HUES64 (cell line): ENCODE results near the gene TBXAS1.

ENCODE experiments used
- H3K27ac ChIP-seq: 2 replicates; pipeline ENCODE4 v1.7.0; 2013; ENCODE audit warnings: low read depth, low read length, inconsistent platforms
- H3K27me3 ChIP-seq: 2 replicates; pipeline ENCODE4 v1.6.1; 2013; ENCODE audit warnings: mild to moderate bottlenecking, low read length; ENCODE audit not compliant: insufficient read depth
- H3K36me3 ChIP-seq: 2 replicates; pipeline ENCODE4 v1.6.1; 2013; ENCODE audit warnings: mild to moderate bottlenecking, low read length; ENCODE audit not compliant: insufficient read depth
- H3K4me1 ChIP-seq: 2 replicates; pipeline ENCODE4 v1.6.1; 2013; ENCODE audit warnings: mild to moderate bottlenecking, low read length, moderate library complexity; ENCODE audit not compliant: insufficient read depth
- H3K4me3 ChIP-seq: 2 replicates; pipeline ENCODE4 v1.5.1; 2013; ENCODE audit warnings: mild to moderate bottlenecking, low read length, moderate library complexity
- H3K9ac ChIP-seq: 2 replicates; pipeline ENCODE4 v1.6.1; 2013; ENCODE audit warnings: mild to moderate bottlenecking, low read depth, low read length
- H3K9me3 ChIP-seq: 2 replicates; pipeline ENCODE4 v1.6.1; 2013; ENCODE audit warnings: low read depth, low read length; ENCODE audit not compliant: insufficient read depth
- WGBS: fragments of 150-250, 120-280 bp; methylation state at CpG from one replicate; pipeline ENCODE4 v1.1.7; 2013; ENCODE audit warnings: missing lambda C conversion rate; 5-methylcytosine and 5-hydroxymethylcytosine counted together

TBXAS1 gene

GRCh38 chr7:139893461-139893860 is 64.4 kb downstream of the TBXAS1 start:
- Histone ChIP-seq H3K9ac (no peak overlapping the region), H3K4me1 (no peaks in the 10 kb centered on the region), H3K9me3 (no peaks in the 10 kb centered on the region), H3K27me3 (no peaks in the 10 kb centered on the region), H3K27ac (no peak overlapping the region), H3K36me3 (no peaks in the 10 kb centered on the region), H3K4me3 (no peak overlapping the region)
- WGBS, result 95% methylated on average over 1 of the region's 1 CpG

GRCh38 chr7:139893999-139894398 is 64.9 kb downstream of the TBXAS1 start:
- Histone ChIP-seq H3K9ac (no peak overlapping the region), H3K4me1 (no peaks in the 10 kb centered on the region), H3K36me3 (no peaks in the 10 kb centered on the region), H3K27ac (no peak overlapping the region), H3K9me3 (no peaks in the 10 kb centered on the region), H3K4me3 (no peak overlapping the region), H3K27me3 (no peaks in the 10 kb centered on the region)
- 83% methylated on average over 4 of the region's 4 CpGs for WGBS

- no peaks in the 10 kb centered on the region for H3K9me3 ChIP-seq
- no peak overlapping the region for H3K9ac ChIP-seq
- no peaks in the 10 kb centered on the region for H3K36me3 ChIP-seq
- H3K27me3 ChIP-seq, result no peaks in the 10 kb centered on the region
- no peaks in the 10 kb centered on the region for H3K4me1 ChIP-seq
- no peak overlapping the region for H3K27ac ChIP-seq
- no peak overlapping the region for H3K4me3 ChIP-seq
- 86% methylated on average over 6 of the region's 6 CpGs for WGBS
Observed at GRCh38 chr7:139895141-139895829, 66.2 kb downstream of the TBXAS1 start.

GRCh38 chr7:139896288-139896687 is 67.2 kb downstream of the TBXAS1 start:
- 89% methylated on average over 3 of the region's 3 CpGs for WGBS
- no peak overlapping the region for H3K27ac ChIP-seq
- H3K36me3 ChIP-seq, result no peaks in the 10 kb centered on the region
- no peaks in the 10 kb centered on the region for H3K9me3 ChIP-seq
- no peaks in the 10 kb centered on the region for H3K4me1 ChIP-seq
- H3K27me3 ChIP-seq, result no peaks in the 10 kb centered on the region
- H3K4me3 ChIP-seq, result no peak overlapping the region
- no peak overlapping the region for H3K9ac ChIP-seq

- WGBS, result 92% methylated on average over 6 of the region's 6 CpGs
- Histone ChIP-seq H3K9me3 (no peaks in the 10 kb centered on the region), H3K27ac (no peak overlapping the region), H3K27me3 (no peaks in the 10 kb centered on the region), H3K4me3 (no peak overlapping the region), H3K4me1 (no peaks in the 10 kb centered on the region), H3K36me3 (no peaks in the 10 kb centered on the region), H3K9ac (no peak overlapping the region)
Observed at GRCh38 chr7:139896831-139897230, 67.8 kb downstream of the TBXAS1 start.

- Histone ChIP-seq H3K27ac (no peak overlapping the region), H3K9me3 (no peaks in the 10 kb centered on the region), H3K4me3 (no peak overlapping the region), H3K36me3 (no peaks in the 10 kb centered on the region), H3K9ac (no peak overlapping the region), H3K4me1 (no peaks in the 10 kb centered on the region), H3K27me3 (no peaks in the 10 kb centered on the region)
- 90% methylated on average over 5 of the region's 5 CpGs for WGBS
Observed at GRCh38 chr7:139897422-139898090, 68.5 kb downstream of the TBXAS1 start.

- no peaks in the 10 kb centered on the region for H3K4me1 ChIP-seq
- H3K9ac ChIP-seq, result no peak overlapping the region
- no peaks in the 10 kb centered on the region for H3K27me3 ChIP-seq
- 94% methylated on average over 12 of the region's 12 CpGs for WGBS
- H3K36me3 ChIP-seq, result no peaks in the 10 kb centered on the region
- H3K4me3 ChIP-seq, result no peak overlapping the region
- H3K27ac ChIP-seq, result no peak overlapping the region
- no peaks in the 10 kb centered on the region for H3K9me3 ChIP-seq
Observed at GRCh38 chr7:139898483-139898882, 69.4 kb downstream of the TBXAS1 start.

- no peaks in the 10 kb centered on the region for H3K9me3 ChIP-seq
- no peak overlapping the region for H3K4me3 ChIP-seq
- 90% methylated on average over 5 of the region's 5 CpGs for WGBS
Observed at GRCh38 chr7:139899328-139899955, 70.4 kb downstream of the TBXAS1 start.

GRCh38 chr7:139900326-139900725 is 71.3 kb downstream of the TBXAS1 start:
- Histone ChIP-seq H3K27me3 (no peaks in the 10 kb centered on the region), H3K9ac (no peak overlapping the region), H3K4me1 (no peaks in the 10 kb centered on the region), H3K9me3 (no peaks in the 10 kb centered on the region), H3K27ac (no peak overlapping the region), H3K36me3 (no peaks in the 10 kb centered on the region), H3K4me3 (no peak overlapping the region)
- no CpG with 5 or more reads among the region's 2 CpGs for WGBS

More at GRCh38 chr7:139899328-139899955, 70.4 kb downstream of the TBXAS1 start:
- Histone ChIP-seq H3K36me3 (no peaks in the 10 kb centered on the region), H3K4me1 (no peaks in the 10 kb centered on the region), H3K27ac (no peak overlapping the region), H3K9ac (no peak overlapping the region), H3K27me3 (no peaks in the 10 kb centered on the region)

GRCh38 chr7:139901056-139901795 is 72.2 kb downstream of the TBXAS1 start:
- WGBS, result 94% methylated on average over 3 of the region's 6 CpGs
- Histone ChIP-seq H3K4me1 (no peaks in the 10 kb centered on the region), H3K36me3 (no peaks in the 10 kb centered on the region), H3K27ac (no peak overlapping the region), H3K27me3 (no peaks in the 10 kb centered on the region), H3K9me3 (no peaks in the 10 kb centered on the region), H3K9ac (no peak overlapping the region), H3K4me3 (no peak overlapping the region)

GRCh38 chr7:139901901-139902300 is 72.8 kb downstream of the TBXAS1 start:
- no peaks in the 10 kb centered on the region for H3K9me3 ChIP-seq
- WGBS, result 100% methylated on average over 2 of the region's 3 CpGs
- no peak overlapping the region for H3K4me3 ChIP-seq
- no peaks in the 10 kb centered on the region for H3K36me3 ChIP-seq
- no peak overlapping the region for H3K9ac ChIP-seq
- no peaks in the 10 kb centered on the region for H3K4me1 ChIP-seq
- no peak overlapping the region for H3K27ac ChIP-seq
- no peaks in the 10 kb centered on the region for H3K27me3 ChIP-seq
